GM12878 (cell line): Measurements from ENCODE around the gene FAM193A. TPM values are rescaled to one million over a fixed set of nuclear protein-coding genes. Genes with fewer than 3 reads are reported as not detected.

Experiments used
- ASH2L ChIP-seq: fragments of 300-600, 200-600 bp; sonication (generic); IDR thresholded peaks from 2 replicates; pipeline ENCODE4 v1.6.1; 2017; ENCODE audit warnings: low read depth, mild to moderate bottlenecking, borderline replicate concordance
- BHLHE40 ChIP-seq, 2 experiments: fragments of 450-650 bp in 1 of 2; IDR thresholded peaks; 2 replicates each; pipeline ENCODE4 v1.6.1; 2011 to 2017; ENCODE audit warnings: low read depth in 2 of 2, borderline replicate concordance in 1 of 2, improper control_type of control experiment in 1 of 2, low read length in 1 of 2, mild to moderate bottlenecking in 1 of 2
- FOXK2 ChIP-seq: fragments of 450-650 bp; IDR thresholded peaks from 2 replicates; pipeline ENCODE4 v1.6.1; 2017; ENCODE audit warnings: mild to moderate bottlenecking, moderate library complexity
- IKZF1 ChIP-seq: fragments of 450-650 bp; conservative IDR thresholded peaks from 2 replicates; pipeline ENCODE4 v1.6.1; 2017; ENCODE audit warnings: antibody characterized with exemption, mild to moderate bottlenecking
- JUND ChIP-seq: IDR thresholded peaks from 2 replicates; pipeline ENCODE4 v1.6.1; 2012; ENCODE audit warnings: low read depth, mild to moderate bottlenecking, low read length, improper control_type of control experiment, moderate library complexity
- MYC ChIP-seq: IDR thresholded peaks from 2 replicates; pipeline ENCODE4 v1.6.1; 2011; ENCODE audit warnings: mild to moderate bottlenecking, low read length, moderate library complexity, inconsistent platforms; ENCODE audit not compliant: insufficient read depth, insufficient replicate concordance, insufficient read length, severe bottlenecking
- NFYB ChIP-seq: IDR thresholded peaks from 2 replicates; pipeline ENCODE4 v1.6.1; 2011; ENCODE audit warnings: low read depth, mild to moderate bottlenecking, low read length, improper control_type of control experiment, moderate library complexity; ENCODE audit not compliant: insufficient read depth
- NR2C1 ChIP-seq: fragments of 450-650 bp; IDR thresholded peaks from 2 replicates; pipeline ENCODE4 v1.6.1; 2017; ENCODE audit warnings: antibody characterized with exemption, mild to moderate bottlenecking, moderate library complexity
- POU2F2 ChIP-seq: IDR thresholded peaks from 3 replicates; pipeline ENCODE4 v1.6.1; 2011; ENCODE audit warnings: low read depth, mild to moderate bottlenecking, low read length, borderline replicate concordance
- RAD21 ChIP-seq: IDR thresholded peaks from 2 replicates; pipeline ENCODE4 v1.6.1; 2011; ENCODE audit warnings: mild to moderate bottlenecking, low read depth, low read length, moderate library complexity; ENCODE audit not compliant: insufficient read depth
- SMARCA5 ChIP-seq: fragments of 450-650 bp; IDR thresholded peaks from 2 replicates; pipeline ENCODE4 v1.6.1; 2017; ENCODE audit warnings: mild to moderate bottlenecking
- SPI1 ChIP-seq: IDR thresholded peaks from 2 replicates; pipeline ENCODE4 v1.6.1; 2011; ENCODE audit warnings: low read depth, mild to moderate bottlenecking, low read length, moderate library complexity, borderline replicate concordance; ENCODE audit not compliant: insufficient read depth
- SREBF2 ChIP-seq: IDR thresholded peaks from 2 replicates; pipeline ENCODE4 v1.6.1; 2012; ENCODE audit warnings: mild to moderate bottlenecking, low read length
- ZNF217 ChIP-seq: fragments of 450-650 bp; IDR thresholded peaks from 2 replicates; pipeline ENCODE4 v1.6.1; 2017; ENCODE audit warnings: antibody characterized with exemption, mild to moderate bottlenecking
- polyA plus RNA-seq, 11 experiments: library from polyadenylated mRNA; depleted of rRNA in 4 of 11; unstranded in 6 of 11; stranded (reverse) in 5 of 11; fragments of >200 nt; fragmentation: Nextera tagmentation in 4 of 11; fragmentation: Illumina TruSeq in 1 of 11; extraction: Ambion mirVana in 4 of 11; extraction: Trizol in 1 of 11; gene quantifications; 1 replicate in 1 of 11; 2 replicates in 10 of 11; pipeline versions ENCODE4 v1.2.1 to v1.2.3, GENCODE V29; 2011 to 2016; ENCODE audit warnings: inconsistent platforms in 2 of 11, missing spikeins in 2 of 11, low read depth in 1 of 11
- total RNA-seq, 4 experiments: library from RNA; depleted of rRNA in 3 of 4; stranded (reverse); fragments of >200 nt in 3 of 4; fragmentation: Illumina TruSeq in 1 of 4; extraction: Trizol in 1 of 4; gene quantifications; 2 replicates each; pipeline versions ENCODE4 v1.2.1 to v1.2.3, GENCODE V29; 2013 to 2021
- TF ChIP-seq, protein P1 (sequence below): IDR thresholded peaks from 2 replicates; pipeline ENCODE4 v1.6.1; 2011; ENCODE audit warnings: borderline replicate concordance, low read depth, mild to moderate bottlenecking, moderate library complexity, mixed read lengths, low read length; ENCODE audit not compliant: insufficient read depth; ENCODE audit errors: extremely low read length
- TF ChIP-seq, protein P2 (sequence below): fragments of 450-650 bp; IDR thresholded peaks from 2 replicates; pipeline ENCODE4 v1.6.1; 2017; ENCODE audit warnings: borderline replicate concordance
- TF ChIP-seq, protein P3 (sequence below): fragments of 150-350 bp; IDR thresholded peaks from 2 replicates; pipeline ENCODE4 v1.6.1; 2016; ENCODE audit warnings: low read depth, low read length
- TF ChIP-seq, protein P4 (sequence below): fragments of 450-650 bp; formaldehyde crosslinking; IDR thresholded peaks from 2 replicates; pipeline ENCODE4 v1.5.0; 2022; ENCODE audit warnings: mild to moderate bottlenecking, missing genetic modification characterization

The FAM193A gene
- total and polyA plus RNA-seq, 10 of the 15 experiments (the other 5 are each of a cell fraction or from before 2014, with no cell fraction given) = 0.52 to 23.3 (median 7.4) TPM

DNA sequence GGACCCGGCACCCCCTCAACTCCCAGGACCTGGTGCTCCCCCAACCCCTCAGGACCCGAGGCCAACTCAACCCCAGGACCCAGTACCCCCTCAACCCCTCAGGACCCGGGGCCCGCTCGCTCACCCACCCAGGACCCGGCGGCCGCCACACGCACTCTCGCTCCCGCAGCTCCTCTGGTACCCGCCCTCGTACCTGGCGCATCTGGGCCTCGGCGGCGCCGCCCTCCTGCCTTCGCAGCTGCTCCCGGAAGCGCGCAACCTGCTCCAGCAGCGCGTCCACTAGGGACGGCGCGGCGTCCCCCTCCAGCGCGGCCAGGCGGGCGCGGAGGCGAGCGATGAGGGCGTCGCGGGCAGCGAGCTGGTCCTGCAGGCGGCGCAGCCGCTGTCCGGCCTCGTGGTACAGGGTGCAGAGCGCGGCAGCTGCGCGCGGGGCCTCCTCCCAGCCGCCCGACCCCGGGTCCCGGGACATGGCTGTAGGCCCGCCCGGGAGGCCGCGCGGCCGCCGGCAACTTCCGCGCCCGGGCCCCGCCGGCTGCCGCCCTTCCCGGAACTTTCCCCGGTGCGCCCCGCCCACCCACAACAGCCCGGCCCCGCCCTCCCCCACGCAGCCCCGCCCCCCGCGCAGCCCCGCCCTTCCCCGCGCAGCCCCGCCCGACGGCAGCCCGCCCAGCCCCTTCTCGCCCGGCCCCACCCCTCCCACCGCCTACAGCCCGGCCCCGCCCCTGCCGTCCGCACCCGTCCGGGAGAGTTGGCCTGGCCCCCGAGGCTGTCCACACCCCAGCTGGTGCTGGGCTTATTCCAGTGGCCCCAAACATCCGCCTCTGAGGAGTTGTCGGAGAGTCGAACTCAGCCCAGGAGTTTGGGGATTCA is 219.6 kb downstream of the FAM193A start, which contains the start of gene TNIP2 (continued):
- TF ChIP-seq, protein P1, sequence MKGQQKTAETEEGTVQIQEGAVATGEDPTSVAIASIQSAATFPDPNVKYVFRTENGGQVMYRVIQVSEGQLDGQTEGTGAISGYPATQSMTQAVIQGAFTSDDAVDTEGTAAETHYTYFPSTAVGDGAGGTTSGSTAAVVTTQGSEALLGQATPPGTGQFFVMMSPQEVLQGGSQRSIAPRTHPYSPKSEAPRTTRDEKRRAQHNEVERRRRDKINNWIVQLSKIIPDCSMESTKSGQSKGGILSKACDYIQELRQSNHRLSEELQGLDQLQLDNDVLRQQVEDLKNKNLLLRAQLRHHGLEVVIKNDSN = no peak
- peak; percentile 86 for TF ChIP-seq SMARCA5
- no peak for TF ChIP-seq MYC
- TF ChIP-seq BHLHE40 (IDR thresholded peaks at IDR 0.05; ENCODE audit: borderline replicate concordance in 1 of 2, low read depth in 2 of 2, low read length in 1 of 2) = peak in 1 of 2 experiments; percentile 70; a peak in 2 of 4 replicates
- TF ChIP-seq NFYB = no peak
- TF ChIP-seq POU2F2 = no peak
- TF ChIP-seq JUND = no peak
- no peak for TF ChIP-seq SREBF2
- peak; percentile 54; the same call in 1 of the 2 replicates for TF ChIP-seq ZNF217
- TF ChIP-seq, protein P2, sequence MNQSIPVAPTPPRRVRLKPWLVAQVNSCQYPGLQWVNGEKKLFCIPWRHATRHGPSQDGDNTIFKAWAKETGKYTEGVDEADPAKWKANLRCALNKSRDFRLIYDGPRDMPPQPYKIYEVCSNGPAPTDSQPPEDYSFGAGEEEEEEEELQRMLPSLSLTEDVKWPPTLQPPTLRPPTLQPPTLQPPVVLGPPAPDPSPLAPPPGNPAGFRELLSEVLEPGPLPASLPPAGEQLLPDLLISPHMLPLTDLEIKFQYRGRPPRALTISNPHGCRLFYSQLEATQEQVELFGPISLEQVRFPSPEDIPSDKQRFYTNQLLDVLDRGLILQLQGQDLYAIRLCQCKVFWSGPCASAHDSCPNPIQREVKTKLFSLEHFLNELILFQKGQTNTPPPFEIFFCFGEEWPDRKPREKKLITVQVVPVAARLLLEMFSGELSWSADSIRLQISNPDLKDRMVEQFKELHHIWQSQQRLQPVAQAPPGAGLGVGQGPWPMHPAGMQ = no peak
- peak; percentile 98 for TF ChIP-seq IKZF1
- TF ChIP-seq, protein P3, sequence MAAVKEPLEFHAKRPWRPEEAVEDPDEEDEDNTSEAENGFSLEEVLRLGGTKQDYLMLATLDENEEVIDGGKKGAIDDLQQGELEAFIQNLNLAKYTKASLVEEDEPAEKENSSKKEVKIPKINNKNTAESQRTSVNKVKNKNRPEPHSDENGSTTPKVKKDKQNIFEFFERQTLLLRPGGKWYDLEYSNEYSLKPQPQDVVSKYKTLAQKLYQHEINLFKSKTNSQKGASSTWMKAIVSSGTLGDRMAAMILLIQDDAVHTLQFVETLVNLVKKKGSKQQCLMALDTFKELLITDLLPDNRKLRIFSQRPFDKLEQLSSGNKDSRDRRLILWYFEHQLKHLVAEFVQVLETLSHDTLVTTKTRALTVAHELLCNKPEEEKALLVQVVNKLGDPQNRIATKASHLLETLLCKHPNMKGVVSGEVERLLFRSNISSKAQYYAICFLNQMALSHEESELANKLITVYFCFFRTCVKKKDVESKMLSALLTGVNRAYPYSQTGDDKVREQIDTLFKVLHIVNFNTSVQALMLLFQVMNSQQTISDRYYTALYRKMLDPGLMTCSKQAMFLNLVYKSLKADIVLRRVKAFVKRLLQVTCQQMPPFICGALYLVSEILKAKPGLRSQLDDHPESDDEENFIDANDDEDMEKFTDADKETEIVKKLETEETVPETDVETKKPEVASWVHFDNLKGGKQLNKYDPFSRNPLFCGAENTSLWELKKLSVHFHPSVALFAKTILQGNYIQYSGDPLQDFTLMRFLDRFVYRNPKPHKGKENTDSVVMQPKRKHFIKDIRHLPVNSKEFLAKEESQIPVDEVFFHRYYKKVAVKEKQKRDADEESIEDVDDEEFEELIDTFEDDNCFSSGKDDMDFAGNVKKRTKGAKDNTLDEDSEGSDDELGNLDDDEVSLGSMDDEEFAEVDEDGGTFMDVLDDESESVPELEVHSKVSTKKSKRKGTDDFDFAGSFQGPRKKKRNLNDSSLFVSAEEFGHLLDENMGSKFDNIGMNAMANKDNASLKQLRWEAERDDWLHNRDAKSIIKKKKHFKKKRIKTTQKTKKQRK = no peak
- no peak for TF ChIP-seq NR2C1
- no peak for TF ChIP-seq SPI1
- no peak for TF ChIP-seq RAD21
- TF ChIP-seq, protein P4, sequence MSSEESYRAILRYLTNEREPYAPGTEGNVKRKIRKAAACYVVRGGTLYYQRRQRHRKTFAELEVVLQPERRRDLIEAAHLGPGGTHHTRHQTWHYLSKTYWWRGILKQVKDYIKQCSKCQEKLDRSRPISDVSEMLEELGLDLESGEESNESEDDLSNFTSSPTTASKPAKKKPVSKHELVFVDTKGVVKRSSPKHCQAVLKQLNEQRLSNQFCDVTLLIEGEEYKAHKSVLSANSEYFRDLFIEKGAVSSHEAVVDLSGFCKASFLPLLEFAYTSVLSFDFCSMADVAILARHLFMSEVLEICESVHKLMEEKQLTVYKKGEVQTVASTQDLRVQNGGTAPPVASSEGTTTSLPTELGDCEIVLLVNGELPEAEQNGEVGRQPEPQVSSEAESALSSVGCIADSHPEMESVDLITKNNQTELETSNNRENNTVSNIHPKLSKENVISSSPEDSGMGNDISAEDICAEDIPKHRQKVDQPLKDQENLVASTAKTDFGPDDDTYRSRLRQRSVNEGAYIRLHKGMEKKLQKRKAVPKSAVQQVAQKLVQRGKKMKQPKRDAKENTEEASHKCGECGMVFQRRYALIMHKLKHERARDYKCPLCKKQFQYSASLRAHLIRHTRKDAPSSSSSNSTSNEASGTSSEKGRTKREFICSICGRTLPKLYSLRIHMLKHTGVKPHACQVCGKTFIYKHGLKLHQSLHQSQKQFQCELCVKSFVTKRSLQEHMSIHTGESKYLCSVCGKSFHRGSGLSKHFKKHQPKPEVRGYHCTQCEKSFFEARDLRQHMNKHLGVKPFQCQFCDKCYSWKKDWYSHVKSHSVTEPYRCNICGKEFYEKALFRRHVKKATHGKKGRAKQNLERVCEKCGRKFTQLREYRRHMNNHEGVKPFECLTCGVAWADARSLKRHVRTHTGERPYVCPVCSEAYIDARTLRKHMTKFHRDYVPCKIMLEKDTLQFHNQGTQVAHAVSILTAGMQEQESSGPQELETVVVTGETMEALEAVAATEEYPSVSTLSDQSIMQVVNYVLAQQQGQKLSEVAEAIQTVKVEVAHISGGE = no peak
- no peak for TF ChIP-seq FOXK2
- no peak for TF ChIP-seq ASH2L
